Measurements from ENCODE around the gene TNFSF15. TPM values are rescaled to one million over a fixed set of nuclear protein-coding genes. Genes with fewer than 3 reads are reported as not detected.
A peak's percentile ranks its signal among the peaks of the same experiment; 100 is the strongest.

Gene TNFSF15
- polyA plus RNA-seq, 6 donors from 2014 or later: 0.16 TPM; not detected in 5

DNA sequence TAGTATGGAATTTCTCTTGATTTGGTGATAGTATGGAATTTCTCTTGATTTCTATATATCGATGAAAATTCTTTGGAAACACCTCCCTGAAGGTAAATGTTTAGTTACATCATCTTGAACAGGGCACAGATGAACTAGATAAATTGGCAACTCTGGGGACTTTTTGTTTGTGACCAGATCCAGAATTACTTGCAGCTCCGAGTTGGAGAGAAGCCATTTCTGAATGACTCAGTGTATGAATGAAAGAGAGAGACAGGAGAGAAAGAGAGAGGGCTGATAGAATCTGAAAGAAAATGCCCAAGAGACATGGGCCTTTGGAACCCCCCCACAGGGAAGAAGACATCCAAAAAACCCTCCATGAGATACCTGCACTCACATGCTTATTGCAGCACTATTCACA is 14.1 kb downstream of the TNFSF15 start:
- ATAC-seq (ENCODE audit: low read depth in 2 of 2): no peak
- no peak for DNase-seq
- Mint-ChIP-seq H3K36me3 (peaks cover 0 to 5% of the 10 kb centered on the region in 2 donors), H3K4me3 (no peak overlapping the region), H3K9me3 (no peaks in the 10 kb centered on the region), H3K27me3 (peaks cover 0 to 15% (median 0%) of the 10 kb centered on the region in 3 donors), H3K4me1 (peaks cover 4 to 10% (median 8%) of the 10 kb centered on the region in 3 donors), H3K27ac (no peak overlapping the region)

DNA sequence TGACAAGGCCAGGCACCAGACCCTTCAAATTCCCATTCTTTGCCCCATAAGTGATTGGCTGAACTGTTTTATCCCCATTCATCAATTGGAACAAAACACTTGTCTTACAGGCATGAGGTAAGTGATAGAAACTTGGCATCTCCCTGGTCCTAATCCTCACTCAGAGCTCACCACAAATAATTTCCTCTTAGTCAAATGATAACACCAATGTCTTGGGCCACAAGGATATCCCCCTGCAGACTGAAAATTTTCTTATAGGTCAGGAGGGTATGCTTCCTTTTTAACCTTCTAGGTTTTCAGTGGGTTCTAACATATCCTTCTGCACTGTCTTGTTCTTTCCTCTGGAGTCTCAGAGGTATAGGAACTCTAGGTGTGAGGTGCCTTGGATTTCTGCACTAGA is 14.5 kb downstream of the TNFSF15 start:
- H3K36me3 Mint-ChIP-seq: peaks cover 0 to 5% of the 10 kb centered on the region in 2 donors
- DNase-seq: no peak
- H3K4me3 Mint-ChIP-seq: no peak overlapping the region
- H3K27me3 Mint-ChIP-seq: peaks cover 0 to 11% (median 0%) of the 10 kb centered on the region in 3 donors
- no peaks in the 10 kb centered on the region for H3K9me3 Mint-ChIP-seq
- ATAC-seq (ENCODE audit: low read depth in 2 of 2): no peak
- peaks cover 4 to 14% (median 11%) of the 10 kb centered on the region in 3 donors for H3K4me1 Mint-ChIP-seq
- H3K27ac Mint-ChIP-seq: no peak overlapping the region

DNA sequence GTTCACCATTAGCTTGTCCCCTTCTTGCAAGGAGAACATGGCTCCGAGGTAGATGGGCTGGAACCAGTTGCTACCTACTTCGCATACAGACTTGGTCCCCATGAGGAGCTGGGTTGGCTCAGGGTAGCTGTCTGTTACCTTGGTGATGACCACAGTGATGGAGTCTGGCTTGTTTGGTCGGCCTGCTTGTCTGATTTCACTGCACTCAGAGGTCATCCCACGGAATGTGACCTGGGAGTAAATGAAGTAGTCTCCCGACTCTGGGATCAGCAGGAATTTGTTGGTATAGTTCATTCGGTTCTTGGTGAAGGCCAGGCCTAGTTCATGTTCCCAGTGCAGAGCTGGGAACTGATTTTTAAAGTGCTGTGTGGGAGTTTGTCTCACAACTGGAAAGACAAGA is 15.3 kb downstream of the TNFSF15 start:
- ATAC-seq (ENCODE audit: low read depth in 2 of 2) (no peak), DNase-seq (no peak)
- Mint-ChIP-seq H3K9me3 (no peaks in the 10 kb centered on the region), H3K4me3 (no peak overlapping the region), H3K27me3 (peaks cover 0 to 3% (median 0%) of the 10 kb centered on the region in 3 donors), H3K4me1 (peaks cover 9 to 21% (median 19%) of the 10 kb centered on the region in 3 donors), H3K36me3 (peaks cover 0 to 5% of the 10 kb centered on the region in 2 donors), H3K27ac (no peak overlapping the region)

GRCh38 chr9:114789006-114789405 is 16.8 kb downstream of the TNFSF15 start:
- ATAC-seq (ENCODE audit: low read depth in 2 of 2) (no peak), DNase-seq (no peak)
- Mint-ChIP-seq H3K27ac (no peak overlapping the region), H3K9me3 (no peaks in the 10 kb centered on the region), H3K36me3 (peaks cover 0 to 5% of the 10 kb centered on the region in 2 donors), H3K27me3 (no peaks in the 10 kb centered on the region), H3K4me1 (peaks cover 22 to 36% (median 34%) of the 10 kb centered on the region in 3 donors), H3K4me3 (no peak overlapping the region)

GRCh38 chr9:114787781-114788498 is 17.9 kb downstream of the TNFSF15 start:
- Mint-ChIP-seq H3K27ac (no peak overlapping the region), H3K27me3 (no peaks in the 10 kb centered on the region), H3K4me3 (no peak overlapping the region), H3K36me3 (no peaks in the 10 kb centered on the region), H3K9me3 (no peaks in the 10 kb centered on the region), H3K4me1 (peaks cover 28 to 46% (median 45%) of the 10 kb centered on the region in 3 donors)
- ATAC-seq (ENCODE audit: low read depth in 2 of 2) (no peak), DNase-seq (no peak)

DNA sequence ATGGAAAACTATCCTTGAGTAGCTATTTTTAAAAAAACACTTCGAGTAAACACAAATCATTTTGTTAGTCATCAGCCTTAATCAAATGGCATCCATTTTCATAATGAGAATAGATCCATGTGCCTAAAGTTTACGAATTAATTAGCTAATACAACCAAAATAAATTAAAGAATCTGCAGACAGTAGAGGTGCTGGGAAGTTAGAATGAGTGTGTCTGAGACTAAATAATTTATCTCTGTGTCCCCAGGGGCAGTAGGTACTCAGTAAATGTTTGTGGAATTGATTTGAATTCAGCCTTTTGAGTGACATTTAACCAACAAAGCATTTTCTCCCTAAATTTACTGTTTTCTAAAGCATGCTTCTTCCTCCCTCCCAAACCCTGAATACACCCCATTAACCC is 18.6 kb downstream of the TNFSF15 start:
- no peak overlapping the region for H3K4me3 Mint-ChIP-seq
- H3K27ac Mint-ChIP-seq: no peak overlapping the region
- H3K4me1 Mint-ChIP-seq: peaks cover 28 to 53% (median 52%) of the 10 kb centered on the region in 3 donors
- DNase-seq (no peak), ATAC-seq (ENCODE audit: low read depth in 2 of 2) (no peak)
- H3K9me3 Mint-ChIP-seq: no peaks in the 10 kb centered on the region
- H3K27me3 Mint-ChIP-seq: no peaks in the 10 kb centered on the region
- H3K36me3 Mint-ChIP-seq: no peaks in the 10 kb centered on the region

GRCh38 chr9:114785866-114786650 is 19.8 kb downstream of the TNFSF15 start:
- Mint-ChIP-seq H3K36me3 (no peaks in the 10 kb centered on the region), H3K27ac (peak overlapping the region in 3 of 6 donors; percentile 62 to 89 (median 70)), H3K27me3 (peaks cover 4 to 7% (median 7%) of the 10 kb centered on the region in 3 donors), H3K9me3 (no peaks in the 10 kb centered on the region), H3K4me3 (peak overlapping the region in 6 of 8 donors; percentile 51 to 83 (median 69)), H3K4me1 (peaks cover 33 to 62% (median 62%) of the 10 kb centered on the region in 3 donors)
- ATAC-seq (ENCODE audit: low read depth in 2 of 2) (no peak), DNase-seq (no peak)

- peak overlapping the region; percentile 57 to 92 (median 71) for H3K27ac Mint-ChIP-seq
- H3K36me3 Mint-ChIP-seq: no peaks in the 10 kb centered on the region
- peak overlapping the region; percentile 3 to 83 (median 70) for H3K4me3 Mint-ChIP-seq
- ATAC-seq (ENCODE audit: low read depth in 2 of 2) (peak; percentile 95 to 97), DNase-seq (peak; percentile 68)
- H3K27me3 Mint-ChIP-seq: peaks cover 8 to 15% (median 9%) of the 10 kb centered on the region in 3 donors
- no peaks in the 10 kb centered on the region for H3K9me3 Mint-ChIP-seq
- peaks cover 32 to 61% (median 59%) of the 10 kb centered on the region in 3 donors for H3K4me1 Mint-ChIP-seq
Measured at GRCh38 chr9:114784721-114785279, 21.0 kb downstream of the TNFSF15 start.

- Mint-ChIP-seq H3K36me3 (peaks cover 0 to 6% of the 10 kb centered on the region in 2 donors), H3K9me3 (no peaks in the 10 kb centered on the region), H3K4me3 (peak overlapping the region in 1 of 8 donors; percentile 54), H3K4me1 (peaks cover 29 to 59% (median 56%) of the 10 kb centered on the region in 3 donors), H3K27me3 (peaks cover 25 to 38% (median 28%) of the 10 kb centered on the region in 3 donors), H3K27ac (peak overlapping the region in 1 of 6 donors; percentile 69)
- DNase-seq: no peak
- ATAC-seq (ENCODE audit: low read depth in 2 of 2): no peak
Measured at GRCh38 chr9:114782586-114782985, 23.3 kb downstream of the TNFSF15 start.

DNA sequence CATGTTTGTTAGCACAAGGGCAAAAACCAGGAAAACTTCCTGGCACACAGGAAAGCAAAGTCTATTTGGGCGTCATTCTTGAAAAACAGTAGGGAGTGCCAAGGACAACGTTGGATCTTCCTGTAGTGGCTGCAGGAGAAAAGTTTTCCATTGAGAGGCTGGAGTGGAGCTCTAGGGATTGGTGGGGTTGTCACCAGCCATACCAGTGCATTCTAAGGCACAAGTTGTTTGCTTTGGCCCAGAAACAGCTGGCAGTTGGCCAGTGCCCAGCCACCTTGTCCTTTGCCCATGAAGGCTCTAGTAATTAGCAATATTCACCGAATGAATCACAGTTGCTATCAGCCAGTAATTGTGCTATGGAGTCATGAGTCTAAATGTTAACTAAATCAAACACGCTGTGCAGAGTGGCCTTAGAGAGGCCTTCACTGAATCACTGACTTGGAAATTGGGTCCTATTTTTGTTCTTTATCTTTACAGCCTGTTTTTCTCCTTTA is 26.4 kb downstream of the TNFSF15 start:
- no peak for ATAC-seq (ENCODE audit: low read depth in 2 of 2)
- DNase-seq: no peak
- Mint-ChIP-seq H3K4me3 (no peak overlapping the region), H3K9me3 (no peaks in the 10 kb centered on the region), H3K27ac (no peak overlapping the region), H3K27me3 (peaks cover 38 to 45% (median 39%) of the 10 kb centered on the region in 3 donors), H3K36me3 (peaks cover 0 to 6% of the 10 kb centered on the region in 2 donors), H3K4me1 (peaks cover 37 to 61% (median 55%) of the 10 kb centered on the region in 3 donors)

- H3K4me3 Mint-ChIP-seq: no peak overlapping the region
- H3K27ac Mint-ChIP-seq: peak overlapping the region in 2 of 6 donors; percentile 44 to 66
- peaks cover 0 to 6% of the 10 kb centered on the region in 2 donors for H3K36me3 Mint-ChIP-seq
- H3K27me3 Mint-ChIP-seq: peaks cover 38 to 45% (median 39%) of the 10 kb centered on the region in 3 donors
- ATAC-seq (ENCODE audit: low read depth in 2 of 2) (no peak), DNase-seq (no peak)
- no peaks in the 10 kb centered on the region for H3K9me3 Mint-ChIP-seq
- H3K4me1 Mint-ChIP-seq: peaks cover 29 to 51% (median 46%) of the 10 kb centered on the region in 3 donors
Measured at GRCh38 chr9:114777821-114778609, 27.8 kb downstream of the TNFSF15 start.

DNA sequence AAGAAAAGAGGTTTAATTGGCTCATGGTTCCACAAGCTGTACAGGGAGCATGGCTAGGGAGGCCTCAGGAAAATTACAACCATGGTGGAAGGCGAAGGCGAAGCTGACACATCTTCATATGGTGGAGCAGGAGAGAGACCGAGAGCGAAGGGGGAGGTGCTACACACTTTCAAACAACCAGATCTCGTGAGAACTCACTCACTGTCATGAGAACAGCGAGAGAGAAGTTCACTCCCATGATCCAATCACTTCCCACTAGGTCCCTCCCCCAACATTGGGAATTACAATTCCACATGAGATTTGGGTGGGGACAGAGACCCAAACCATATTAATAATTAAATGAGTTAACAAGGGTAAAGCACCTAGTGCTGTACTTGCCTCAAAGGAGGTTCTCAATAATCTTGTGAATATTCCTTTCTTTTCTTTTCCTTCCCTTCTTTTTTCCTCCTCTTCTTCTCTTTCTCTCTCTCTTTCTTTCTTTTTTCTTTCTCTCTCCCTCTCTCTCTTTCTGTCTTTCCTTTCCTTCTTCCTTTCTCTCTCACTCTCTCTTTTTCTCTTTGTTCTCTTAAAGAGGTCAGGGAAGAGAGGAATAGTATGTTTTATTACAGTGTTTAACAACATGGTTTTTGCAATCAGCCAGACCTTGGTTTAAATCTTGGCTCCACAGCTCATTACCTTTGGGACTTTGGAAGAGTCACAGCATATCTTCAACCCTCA is 29.0 kb downstream of the TNFSF15 start:
- no peaks in the 10 kb centered on the region for H3K9me3 Mint-ChIP-seq
- H3K4me3 Mint-ChIP-seq: peak overlapping the region in 1 of 8 donors; percentile 1
- H3K36me3 Mint-ChIP-seq: peaks cover 0 to 6% of the 10 kb centered on the region in 2 donors
- peaks cover 29 to 39% (median 34%) of the 10 kb centered on the region in 3 donors for H3K4me1 Mint-ChIP-seq
- ATAC-seq (ENCODE audit: low read depth in 2 of 2) (no peak), DNase-seq (no peak)
- H3K27me3 Mint-ChIP-seq: peaks cover 38 to 45% (median 39%) of the 10 kb centered on the region in 3 donors
- H3K27ac Mint-ChIP-seq: peak overlapping the region in 2 of 6 donors; percentile 20 to 70

Data from naive B cell (primary cell).